Lung (tissue), 12 donors: ENCODE results near the gene TRIP11. TPM values are rescaled to one million over a fixed set of nuclear protein-coding genes. Genes with fewer than 3 reads are reported as not detected.

ENCODE experiments used
- ATAC-seq: fragments of 200-7000 bp; cut with Tn5 transposase; one replicate; pipeline ENCODE4 v1.9.1; 2020; ENCODE audit warnings: moderate number of reproducible peaks; ENCODE audit not compliant: insufficient read depth, low FRiP score
- DNase-seq, 3 donors: peaks; one replicate each; pipeline ENCODE4 v3.0.0-alpha.2; 2013 to 2017
- H3K27ac ChIP-seq, 2 donors: one replicate each; pipeline ENCODE4 v1.5.1; 2013; ENCODE audit warnings: mild to moderate bottlenecking in 2 of 2, moderate library complexity in 2 of 2, control low read depth in 1 of 2, inconsistent platforms in 1 of 2, low read depth in 1 of 2, low read length in 1 of 2
- H3K27me3 ChIP-seq, 3 donors: one replicate each; pipeline ENCODE4 v1.5.1; 2013; ENCODE audit warnings: low read length in 2 of 3; ENCODE audit not compliant: control insufficient read depth in 3 of 3, insufficient read depth in 3 of 3
- H3K36me3 ChIP-seq, 4 donors: one replicate each; pipeline ENCODE4 v1.5.1; 2013; ENCODE audit warnings: low read length in 4 of 4, mild to moderate bottlenecking in 1 of 4, moderate library complexity in 1 of 4; ENCODE audit not compliant: control insufficient read depth in 4 of 4, insufficient read depth in 4 of 4
- H3K4me1 ChIP-seq, 5 donors: one replicate each; pipeline ENCODE4 v1.5.1; 2013; ENCODE audit warnings: low read length in 5 of 5, mild to moderate bottlenecking in 2 of 5, moderate library complexity in 1 of 5; ENCODE audit not compliant: control insufficient read depth in 5 of 5, insufficient read depth in 5 of 5
- H3K4me3 ChIP-seq: one replicate; pipeline ENCODE4 v1.5.1; 2013; ENCODE audit warnings: mild to moderate bottlenecking, control low read depth, moderate library complexity
- H3K9ac ChIP-seq, 2 donors: one replicate each; pipeline ENCODE4 v1.5.1; 2013; ENCODE audit warnings: low read length in 2 of 2, control low read depth in 1 of 2; ENCODE audit not compliant: insufficient read depth in 1 of 2
- H3K9me3 ChIP-seq, 4 donors: one replicate each; pipeline ENCODE4 v1.5.1; 2013; ENCODE audit warnings: low read length in 3 of 4, mild to moderate bottlenecking in 1 of 4, moderate library complexity in 1 of 4; ENCODE audit not compliant: control insufficient read depth in 4 of 4, insufficient read depth in 3 of 4
- WGBS, 2 donors: extraction: QIAGEN DNeasy Blood & Tissue Kit; methylation state at CpG; one replicate each; pipeline ENCODE4 v1.1.7; 2013; 5-methylcytosine and 5-hydroxymethylcytosine counted together
- polyA plus RNA-seq, 2 donors: library from polyadenylated mRNA; stranded (reverse); fragments of 200-250 nt; gene quantifications; one replicate each; pipeline ENCODE4 v1.2.1, GENCODE V29; 2013
- total RNA-seq, 2 donors: library from RNA; depleted of rRNA in 1 of 2; stranded (reverse); fragments of >200 nt in 1 of 2; gene quantifications; one replicate each; pipeline ENCODE4 v1.2.1, GENCODE V29; 2014 to 2021
- TF ChIP-seq, protein P1 (sequence below): IDR thresholded peaks from 2 replicates; pipeline ENCODE4 v1.5.1; 2012; ENCODE audit warnings: mild to moderate bottlenecking; ENCODE audit errors: control extremely low read depth, extremely low read depth
- donor health status: control.
- donor health status: control.
- donor health status: Bipolar disorder and iron deficiency.
- donor health status: healthy.
- donor health status: DM: yes; HTN: yes; CAD: no.

The TRIP11 gene
- total and polyA plus RNA-seq, 4 donors = 4.0 to 56.4 (median 27.3) TPM

DNA sequence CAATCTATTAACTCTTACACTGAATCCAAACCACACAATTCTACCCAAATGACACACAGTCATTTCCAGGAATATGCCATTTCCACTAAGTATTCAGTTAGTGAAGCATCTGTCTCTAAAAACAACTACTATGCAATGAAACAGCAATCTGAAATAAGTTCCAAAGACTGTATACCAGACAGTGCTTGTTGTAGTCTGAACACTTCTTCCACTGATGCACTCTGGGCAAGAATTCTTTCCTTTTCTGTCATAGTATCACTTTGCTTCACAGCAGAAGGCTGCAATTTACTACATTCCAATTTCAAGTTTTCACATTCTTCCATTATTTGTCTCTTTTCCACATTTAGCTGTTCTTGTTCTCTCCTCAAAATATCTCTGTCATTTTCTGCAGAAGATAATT lies 25.8 kb downstream of the TRIP11 start:
- Histone ChIP-seq H3K27ac (no peak overlapping the region), H3K36me3 (peaks cover 13 to 34% (median 26%) of the 10 kb centered on the region in 4 donors)
- ATAC-seq = no peak

DNA sequence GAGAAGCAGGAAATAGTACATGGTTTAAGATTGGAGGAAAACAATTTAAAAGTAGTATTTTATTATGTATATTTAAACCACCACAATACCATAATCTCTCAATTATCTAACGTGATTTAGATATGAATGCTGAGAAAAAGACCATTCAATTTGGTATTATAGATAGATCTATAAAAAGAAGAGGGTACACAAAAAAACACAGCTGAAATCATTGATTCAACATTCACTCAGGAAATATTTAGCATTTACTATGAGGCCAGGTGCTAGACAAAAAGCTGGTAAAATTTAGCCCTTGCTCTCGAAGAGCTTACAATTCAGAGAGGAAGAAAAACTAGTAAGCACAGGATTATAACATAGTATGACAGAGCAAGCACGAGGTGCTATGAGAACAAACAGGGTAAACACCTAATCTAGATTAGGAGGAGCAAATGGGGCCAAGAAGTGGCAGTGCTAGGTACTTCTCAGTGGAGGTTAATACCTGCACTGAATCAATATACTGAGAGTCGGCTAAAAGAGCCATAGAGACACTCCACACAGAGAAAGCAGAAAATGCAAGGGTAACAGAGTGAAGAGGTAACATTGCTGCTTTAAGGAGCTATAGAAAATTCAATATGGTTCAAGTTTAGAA lies 27.6 kb downstream of the TRIP11 start:
- no peak for DNase-seq
- H3K36me3 ChIP-seq = peaks cover 16 to 41% (median 26%) of the 10 kb centered on the region in 4 donors
- ATAC-seq = no peak

More for the DNA sequence above, 25.8 kb downstream of the TRIP11 start:
- H3K9ac ChIP-seq = no peak overlapping the region
- H3K4me3 ChIP-seq = no peak overlapping the region
- no peaks in the 10 kb centered on the region for H3K9me3 ChIP-seq
- H3K4me1 ChIP-seq = no peaks in the 10 kb centered on the region
- no peaks in the 10 kb centered on the region for H3K27me3 ChIP-seq
- DNase-seq = no peak
- TF ChIP-seq, protein P1, sequence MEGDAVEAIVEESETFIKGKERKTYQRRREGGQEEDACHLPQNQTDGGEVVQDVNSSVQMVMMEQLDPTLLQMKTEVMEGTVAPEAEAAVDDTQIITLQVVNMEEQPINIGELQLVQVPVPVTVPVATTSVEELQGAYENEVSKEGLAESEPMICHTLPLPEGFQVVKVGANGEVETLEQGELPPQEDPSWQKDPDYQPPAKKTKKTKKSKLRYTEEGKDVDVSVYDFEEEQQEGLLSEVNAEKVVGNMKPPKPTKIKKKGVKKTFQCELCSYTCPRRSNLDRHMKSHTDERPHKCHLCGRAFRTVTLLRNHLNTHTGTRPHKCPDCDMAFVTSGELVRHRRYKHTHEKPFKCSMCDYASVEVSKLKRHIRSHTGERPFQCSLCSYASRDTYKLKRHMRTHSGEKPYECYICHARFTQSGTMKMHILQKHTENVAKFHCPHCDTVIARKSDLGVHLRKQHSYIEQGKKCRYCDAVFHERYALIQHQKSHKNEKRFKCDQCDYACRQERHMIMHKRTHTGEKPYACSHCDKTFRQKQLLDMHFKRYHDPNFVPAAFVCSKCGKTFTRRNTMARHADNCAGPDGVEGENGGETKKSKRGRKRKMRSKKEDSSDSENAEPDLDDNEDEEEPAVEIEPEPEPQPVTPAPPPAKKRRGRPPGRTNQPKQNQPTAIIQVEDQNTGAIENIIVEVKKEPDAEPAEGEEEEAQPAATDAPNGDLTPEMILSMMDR = no peak

DNA sequence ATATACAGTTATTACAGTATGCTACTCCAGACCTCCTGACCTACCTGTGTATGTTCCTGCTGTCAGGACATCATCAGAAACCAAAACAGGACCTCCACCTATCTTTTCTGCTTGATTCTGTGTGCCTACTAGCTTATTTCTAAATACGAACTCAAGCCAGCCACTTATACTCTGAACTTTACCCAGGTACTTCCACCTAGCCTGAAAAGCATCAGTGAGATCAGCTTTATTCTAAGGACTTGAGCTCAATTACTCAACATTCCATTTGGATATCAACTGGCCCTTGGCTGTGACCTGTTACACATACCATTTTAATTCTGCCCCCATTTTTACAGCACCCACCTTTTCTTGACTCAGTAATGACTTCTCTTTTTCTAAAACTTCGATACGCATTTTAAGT lies 29.2 kb downstream of the TRIP11 start:
- ATAC-seq = no peak
- Histone ChIP-seq H3K9me3 (no peaks in the 10 kb centered on the region), H3K4me1 (no peaks in the 10 kb centered on the region), H3K9ac (no peak overlapping the region), H3K4me3 (no peak overlapping the region), H3K27me3 (no peaks in the 10 kb centered on the region), H3K27ac (no peak overlapping the region), H3K36me3 (peaks cover 12 to 37% (median 25%) of the 10 kb centered on the region in 4 donors)
- no peak for DNase-seq
- TF ChIP-seq, protein P1 = no peak
- WGBS, 2 donors = 94 to 97% methylated on average over 3 of the region's 3 CpGs

More for the DNA sequence above, 27.6 kb downstream of the TRIP11 start:
- no peaks in the 10 kb centered on the region for H3K27me3 ChIP-seq
- TF ChIP-seq, protein P1 = no peak
- no peaks in the 10 kb centered on the region for H3K9me3 ChIP-seq
- no peak overlapping the region for H3K27ac ChIP-seq
- no peak overlapping the region for H3K9ac ChIP-seq
- no peak overlapping the region for H3K4me3 ChIP-seq
- no peaks in the 10 kb centered on the region for H3K4me1 ChIP-seq
- 72 to 86% methylated on average over 4 of the region's 4 CpGs for WGBS, 2 donors

DNA sequence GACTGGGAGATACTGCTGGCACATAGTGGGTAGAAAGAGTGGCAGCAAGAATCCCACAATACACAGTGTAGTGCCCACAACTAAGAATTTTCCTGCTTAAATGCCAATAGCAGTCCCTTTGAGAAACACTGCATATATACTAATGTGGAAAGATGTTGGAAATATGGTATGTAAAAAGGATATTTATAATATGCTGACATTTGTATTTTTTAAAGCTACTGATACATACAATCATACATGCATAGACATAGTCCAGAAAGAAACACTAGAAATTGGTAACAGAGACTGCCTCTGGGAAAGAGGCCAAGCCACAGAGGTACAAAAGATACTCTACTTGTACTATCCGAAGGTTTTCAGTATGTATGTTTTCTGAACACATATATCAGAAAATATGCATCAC lies 30.3 kb downstream of the TRIP11 start:
- Histone ChIP-seq H3K27me3 (no peaks in the 10 kb centered on the region), H3K4me3 (no peak overlapping the region), H3K27ac (no peak overlapping the region), H3K36me3 (peaks cover 8 to 45% (median 26%) of the 10 kb centered on the region in 4 donors), H3K9ac (no peak overlapping the region), H3K9me3 (no peaks in the 10 kb centered on the region), H3K4me1 (no peaks in the 10 kb centered on the region)
- no peak for ATAC-seq
- WGBS, 2 donors = 72 to 91% methylated on average over 1 of the region's 1 CpG
- TF ChIP-seq, protein P1 = no peak
- DNase-seq = no peak
